8988T (cell line): Measurements from ENCODE around the gene PCSK4.
"Not testable (repeated sequence)": the region's sequence is repeated elsewhere in the genome, so short reads cannot be mapped to it uniquely, and the experiment has no call there.

ENCODE experiments used
- DNase-seq: peaks from one replicate; pipeline ENCODE4 v3.0.0; 2011

Gene PCSK4

GRCh38 chr19:1503925-1504773, 14.0 kb upstream of the PCSK4 start:
- no peak for DNase-seq

DNA sequence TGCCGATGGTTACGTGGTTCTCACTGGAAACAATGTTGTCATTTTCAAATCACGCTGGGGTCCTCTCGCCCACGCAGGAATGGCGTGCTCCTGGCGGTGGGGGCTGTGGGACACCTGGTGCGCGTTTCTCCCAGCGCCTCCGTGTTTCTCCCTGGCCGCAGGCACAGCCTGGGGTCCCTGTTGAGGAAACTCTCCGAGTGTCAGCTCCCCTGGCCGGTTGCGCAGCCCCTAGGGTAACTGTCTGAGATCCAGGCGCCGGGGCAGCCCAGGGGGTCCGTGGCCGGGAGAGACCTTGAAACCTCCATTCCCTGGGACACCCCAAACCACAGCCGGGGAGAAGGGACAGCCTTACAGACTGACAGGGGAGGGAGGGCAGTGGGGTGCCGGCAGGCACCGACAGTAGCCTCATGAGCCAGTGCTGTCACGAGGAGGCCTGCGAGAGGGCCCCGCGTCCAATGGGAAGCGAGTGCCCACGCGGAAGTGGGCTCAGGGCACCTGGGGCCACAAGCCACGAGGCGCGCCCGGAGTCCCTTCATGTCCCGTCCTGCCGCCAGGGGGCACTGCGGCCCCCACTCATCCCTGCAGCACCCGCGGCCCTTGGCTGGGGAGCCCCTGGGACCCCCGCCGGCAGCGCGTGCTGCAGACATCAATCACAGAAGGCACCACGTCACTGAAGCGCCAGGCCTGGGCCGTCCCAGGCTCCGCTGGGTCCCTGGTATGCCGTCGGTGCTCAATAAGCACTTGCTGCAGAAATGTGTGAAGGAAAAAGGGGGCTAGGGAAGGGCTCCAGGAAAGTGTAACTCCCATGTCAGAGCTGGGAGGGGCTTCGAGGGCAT, 13.2 kb upstream of the PCSK4 start:
- no peak for DNase-seq

GRCh38 chr19:1502433-1503088, 12.4 kb upstream of the PCSK4 start:
- no peak for DNase-seq

- no peak for DNase-seq
Observed at GRCh38 chr19:1501200-1501595, 11.0 kb upstream of the PCSK4 start.

DNA sequence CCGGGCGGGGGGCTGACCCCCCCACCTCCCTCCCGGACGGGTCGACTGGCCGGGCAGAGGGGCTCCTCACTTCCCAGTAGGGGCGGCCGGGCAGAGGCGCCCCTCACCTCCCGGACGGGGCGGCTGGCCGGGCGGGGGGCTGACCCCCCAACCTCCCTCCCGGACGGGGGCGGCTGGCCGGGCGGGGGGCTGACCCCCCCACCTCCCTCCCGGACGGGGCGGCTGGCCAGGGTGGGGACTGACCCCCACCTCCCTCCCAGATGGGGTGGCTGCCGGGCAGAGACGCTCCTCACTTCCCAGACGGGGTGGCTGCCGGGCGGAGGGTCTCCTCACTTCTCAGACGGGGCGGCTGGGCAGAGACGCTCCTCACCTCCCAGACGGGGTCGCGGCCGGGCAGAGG, 9.1 kb upstream of the PCSK4 start:
- DNase-seq = not testable (repeated sequence)

DNA sequence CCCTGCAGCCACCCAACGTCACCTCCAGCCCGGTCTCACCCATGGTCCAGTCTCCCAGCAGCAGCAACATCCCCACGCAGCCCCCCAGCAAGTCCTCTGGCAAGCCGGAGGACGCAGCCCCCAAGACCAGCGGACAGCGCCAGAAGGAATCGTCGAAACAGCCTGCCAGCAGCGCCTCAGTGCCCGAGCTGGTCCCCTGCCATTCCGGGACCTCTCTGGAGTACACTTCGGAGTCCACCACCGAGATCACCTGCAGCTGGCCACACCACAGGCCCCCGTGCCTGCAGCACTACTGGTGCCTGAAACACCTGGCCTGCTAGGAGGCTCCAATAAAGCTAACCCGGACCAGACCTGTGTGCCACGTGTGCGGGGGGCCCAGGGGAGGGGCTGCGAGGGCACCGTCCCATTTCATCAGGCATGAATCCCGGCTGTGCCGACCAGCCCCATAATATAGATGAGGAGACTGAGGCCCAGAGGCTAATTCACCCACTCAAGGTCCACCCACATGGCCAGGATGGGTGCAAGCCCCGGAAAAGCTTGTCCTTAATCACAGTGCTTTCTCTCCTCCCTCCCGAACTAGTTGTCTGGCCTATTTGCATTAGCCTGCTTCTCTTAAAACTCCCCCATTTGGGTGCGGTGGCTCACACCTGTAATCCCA, 7.6 kb upstream of the PCSK4 start:
- no peak for DNase-seq

DNA sequence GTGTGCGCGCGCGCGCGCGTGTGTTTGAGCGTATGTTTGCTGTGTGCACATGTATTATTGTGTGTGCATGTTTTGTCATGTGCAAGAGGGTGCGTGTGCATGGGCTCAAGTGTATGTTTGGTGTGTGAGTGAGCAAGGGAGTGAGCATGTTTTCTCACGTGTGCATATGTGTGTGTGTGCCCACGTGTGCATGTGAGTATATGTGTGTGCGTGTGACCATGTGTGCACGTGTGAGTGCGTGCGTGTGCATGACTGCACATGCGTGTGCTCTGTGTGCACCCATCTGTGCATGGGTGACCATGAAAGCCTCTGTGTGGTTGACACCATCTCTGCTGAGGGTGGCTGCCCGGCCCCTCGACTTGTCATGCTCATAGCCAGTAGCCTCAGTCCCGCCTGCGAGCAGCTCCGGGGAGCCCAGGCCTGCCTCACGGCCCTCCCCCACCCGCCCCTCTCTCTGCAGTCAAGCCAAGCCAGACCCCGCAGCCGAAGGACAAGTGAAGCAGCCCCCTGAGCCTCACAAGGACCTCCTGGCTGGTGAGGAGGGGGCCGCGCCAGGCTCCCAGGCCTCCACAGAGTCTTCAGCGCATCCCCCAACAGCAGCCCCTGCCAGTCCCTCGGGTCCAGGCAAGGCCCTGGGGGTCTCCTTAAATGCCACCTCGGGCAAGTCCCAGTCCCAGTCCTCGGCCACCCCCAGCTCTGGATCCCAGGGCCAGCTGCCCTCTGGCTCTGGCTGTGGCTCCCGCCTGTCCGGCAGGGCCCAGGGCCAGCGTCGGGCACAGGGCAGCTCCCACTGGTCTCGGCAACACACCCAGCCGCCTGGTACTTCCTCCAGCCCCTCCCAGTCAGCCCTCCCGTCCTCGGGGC, 6.8 kb upstream of the PCSK4 start:
- DNase-seq = no peak

- DNase-seq = no peak
Observed at GRCh38 chr19:1495799-1496713, 5.9 kb upstream of the PCSK4 start.

DNA sequence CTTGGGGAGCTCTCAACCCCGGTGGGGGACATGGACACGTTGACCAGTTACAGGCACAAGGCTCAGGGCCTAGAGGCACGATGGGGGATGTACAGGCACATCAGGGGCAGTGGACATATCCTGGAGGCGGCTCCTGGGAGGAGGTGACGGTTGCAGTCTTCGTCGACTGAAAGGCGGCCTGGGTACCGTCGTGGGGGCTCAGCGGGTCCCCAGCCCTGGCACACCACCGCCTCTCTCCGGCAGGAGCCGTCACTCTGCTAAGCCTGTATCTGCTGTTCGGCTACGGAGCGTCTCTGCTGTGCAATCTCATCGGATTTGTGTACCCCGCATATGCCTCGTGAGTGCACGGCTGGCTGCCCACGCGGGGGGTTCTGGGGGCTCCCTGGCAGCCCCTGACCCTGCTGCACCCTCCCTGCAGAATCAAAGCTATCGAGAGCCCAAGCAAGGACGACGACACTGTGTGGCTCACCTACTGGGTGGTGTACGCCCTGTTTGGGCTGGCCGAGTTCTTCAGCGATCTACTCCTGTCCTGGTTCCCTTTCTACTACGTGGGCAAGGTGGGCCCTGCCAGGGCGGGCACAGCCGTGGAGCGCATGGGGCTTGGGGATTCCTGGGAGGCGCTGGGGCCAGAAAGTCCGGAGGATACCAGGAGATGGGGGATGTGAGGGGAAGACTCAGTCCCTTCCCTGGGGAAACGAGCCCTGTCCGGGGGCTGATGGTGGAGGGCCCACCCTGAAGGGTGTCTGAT, 5.1 kb upstream of the PCSK4 start:
- DNase-seq = no peak

DNA sequence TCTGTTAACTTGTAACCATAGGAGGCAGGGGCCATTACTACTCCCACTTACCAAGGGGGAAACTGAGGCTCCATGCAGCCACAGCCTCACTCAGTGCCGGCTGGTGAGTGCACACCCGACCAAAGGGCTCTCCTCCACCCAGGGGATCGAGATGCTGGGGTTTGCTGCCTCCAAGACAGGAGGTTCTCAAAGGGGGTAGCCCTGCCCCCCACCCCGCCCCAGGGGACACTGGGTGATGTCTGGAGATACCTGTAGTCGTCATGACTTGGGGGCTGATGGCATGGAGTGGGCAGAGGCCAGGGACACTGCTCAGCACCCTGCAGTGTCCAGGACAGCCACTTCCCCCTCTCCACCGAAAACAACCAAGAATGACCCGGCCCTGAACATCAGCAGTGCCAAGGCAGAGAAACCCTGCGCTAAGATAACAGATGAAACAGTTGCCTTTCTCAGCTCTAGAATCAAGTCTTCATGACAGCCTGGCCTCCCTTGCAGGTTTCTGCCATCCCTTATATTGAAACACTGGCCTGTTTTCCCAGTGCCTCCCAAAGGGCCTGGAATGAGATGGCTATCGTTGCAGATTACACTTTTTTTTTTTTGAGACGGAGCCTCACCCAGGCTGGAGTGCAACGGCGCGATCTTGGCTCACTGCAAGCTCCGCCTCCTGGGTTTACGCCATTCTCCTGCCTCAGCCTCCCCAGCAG, 4.1 kb upstream of the PCSK4 start:
- DNase-seq = no peak

DNA sequence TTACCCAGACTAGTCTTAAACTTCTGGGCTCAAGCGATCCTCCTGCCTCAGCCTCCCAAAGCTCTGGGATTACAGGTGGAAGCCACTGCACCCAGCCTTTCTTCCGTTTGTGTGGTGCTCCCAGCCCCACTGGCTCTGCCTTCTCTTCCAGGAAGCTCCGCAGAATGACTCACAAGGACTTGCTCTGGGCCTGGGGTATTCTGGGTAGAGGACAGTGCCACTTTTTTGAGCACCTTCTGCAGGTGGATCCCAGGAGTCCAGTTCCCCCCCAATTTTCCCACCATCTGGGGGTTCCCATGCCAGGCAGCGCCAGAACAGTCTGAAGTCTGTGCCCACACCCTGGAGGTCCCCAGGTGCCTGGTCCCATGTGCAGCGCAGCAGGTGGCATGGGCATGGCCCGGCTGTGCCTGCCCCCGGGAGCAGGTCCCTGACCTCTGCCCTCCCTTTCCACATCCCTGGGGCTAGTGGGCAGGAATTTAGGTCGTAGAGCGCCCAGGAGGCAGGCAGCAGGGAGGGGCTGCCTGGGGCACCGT, 2.4 kb upstream of the PCSK4 start:
- DNase-seq = no peak

- no peak for DNase-seq
Observed at GRCh38 chr19:1491849-1492170, 1.7 kb upstream of the PCSK4 start.

GRCh38 chr19:1491114-1491848, 1.1 kb upstream of the PCSK4 start, which contains the start of gene REEP6:
TSS of gene REEP6 (plus strand) at chr19:1491181. CDS start at chr19:1491270, 89 bp downstream.
- DNase-seq = no peak

DNA sequence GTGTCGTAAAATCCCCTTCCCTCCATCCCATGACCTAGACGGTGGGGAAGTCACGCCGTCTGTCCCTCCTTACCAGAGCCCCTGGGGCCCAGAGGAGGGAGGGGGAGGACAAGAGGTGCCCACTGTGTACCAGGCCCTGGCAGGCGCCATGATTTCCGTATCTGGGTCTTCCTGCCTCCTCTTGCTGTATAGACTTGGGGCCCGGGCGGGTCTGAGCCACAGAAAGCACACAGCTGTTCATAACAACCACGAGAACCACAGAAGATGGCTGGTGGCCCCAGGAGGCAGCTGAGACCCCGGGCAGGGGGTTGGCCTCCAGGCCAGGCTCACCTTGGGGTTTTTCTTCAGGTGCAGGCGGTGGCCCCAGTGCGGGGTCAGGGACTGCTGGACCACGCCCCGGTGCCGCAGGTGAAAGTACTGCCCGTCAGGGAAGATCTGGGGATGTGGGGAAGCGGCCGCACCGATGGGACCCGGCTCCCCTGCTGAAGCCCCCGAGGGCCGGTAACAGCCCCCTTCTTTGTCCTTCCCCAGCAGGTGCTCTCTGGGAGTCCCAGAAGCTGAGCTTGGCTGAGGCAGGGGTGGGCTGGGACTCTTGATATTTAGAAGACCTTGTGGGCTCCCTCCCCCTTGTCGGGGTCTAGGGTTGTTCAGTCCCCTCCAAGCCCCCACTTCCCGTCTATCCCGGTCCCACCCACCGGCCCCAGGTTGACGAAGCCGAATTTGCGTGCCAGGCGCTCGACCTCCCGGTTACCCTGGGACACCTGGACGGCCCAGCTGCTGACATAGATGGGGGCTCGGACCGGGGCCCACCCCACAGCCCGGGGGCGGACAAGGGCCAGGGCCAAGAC, 463 bp downstream of the PCSK4 start:
- DNase-seq = no peak

GRCh38 chr19:1488282-1488601, 1.9 kb downstream of the PCSK4 start:
- no peak for DNase-seq

GRCh38 chr19:1487576-1488281, 2.4 kb downstream of the PCSK4 start:
- no peak for DNase-seq
